HEK293 (cell line): ENCODE results near the gene LPA.

ENCODE experiments used
- CTCF ChIP-seq: fragments of 450-650 bp; formaldehyde crosslinking; IDR thresholded peaks from 2 replicates; pipeline ENCODE4 v1.5.1; 2016; ENCODE audit warnings: missing biosample characterization, missing genetic modification characterization
- YY1 ChIP-seq: fragments of 450-650 bp; formaldehyde crosslinking; IDR thresholded peaks from 2 replicates; pipeline ENCODE4 v1.5.1; 2018; ENCODE audit warnings: missing biosample characterization, missing genetic modification characterization
- ZBTB11 ChIP-seq: fragments of 450-650 bp; formaldehyde crosslinking; conservative IDR thresholded peaks from 2 replicates; pipeline ENCODE4 v1.5.1; 2016; ENCODE audit warnings: low read depth, missing biosample characterization, missing genetic modification characterization

GRCh38 chr6:160697826-160698225, 33.8 kb upstream of the LPA start:
- TF ChIP-seq YY1 (tag by site-specific recombination) (no peak), CTCF (no peak), ZBTB11 (no peak)
